Breast epithelium (tissue), 4 donors: ENCODE results near the gene CHL1. TPM values are rescaled to one million over a fixed set of nuclear protein-coding genes. Genes with fewer than 3 reads are reported as not detected.

ENCODE experiments used
- DNase-seq, 2 donors: peaks; one replicate each; pipeline ENCODE4 v3.0.0-alpha.2; 2019; ENCODE audit warnings: low spot score in 2 of 2
- H3K27ac ChIP-seq, 2 donors: fragments of 200-600 bp; sonication (generic) in 1 of 2; one replicate each; pipeline ENCODE4 v1.5.1; 2016 to 2019; ENCODE audit warnings: mild to moderate bottlenecking in 1 of 2
- H3K27me3 ChIP-seq, 2 donors: fragments of 200-600 bp; sonication (generic) in 1 of 2; one replicate each; pipeline versions ENCODE4 v1.5.1 to v1.6.0; 2017 to 2019; ENCODE audit warnings: control low read depth in 1 of 2, mild to moderate bottlenecking in 1 of 2
- H3K36me3 ChIP-seq: fragments of 200-600 bp; one replicate; pipeline ENCODE4 v1.5.1; 2019
- H3K4me1 ChIP-seq, 2 donors: fragments of 200-600 bp; sonication (generic); one replicate each; pipeline ENCODE4 v1.5.1; 2016 to 2019; ENCODE audit warnings: control low read depth in 1 of 2
- H3K4me3 ChIP-seq, 3 donors: fragments of 200-600 bp; sonication (generic); 1 replicate in 2 of 3; 2 replicates in 1 of 3; pipeline ENCODE4 v1.5.1; 2016 to 2019; ENCODE audit warnings: mild to moderate bottlenecking in 3 of 3, moderate library complexity in 2 of 3
- H3K9me3 ChIP-seq, 2 donors: fragments of 200-600 bp; sonication (generic) in 1 of 2; one replicate each; pipeline ENCODE4 v1.5.1; 2016 to 2019; ENCODE audit warnings: control low read depth in 1 of 2
- CTCF ChIP-seq, 3 donors: fragments of 450-650 bp; IDR thresholded peaks; one replicate each; pipeline ENCODE4 v1.5.1; 2016 to 2017; ENCODE audit warnings: antibody characterized with exemption in 3 of 3, mild to moderate bottlenecking in 3 of 3, moderate library complexity in 3 of 3
- POLR2A ChIP-seq: fragments of 450-650 bp; IDR thresholded peaks from one replicate; pipeline ENCODE4 v1.6.1; 2016; ENCODE audit warnings: antibody characterized with exemption, mild to moderate bottlenecking, moderate library complexity
- POLR2AphosphoS5 ChIP-seq, 3 donors: sonication (generic); formaldehyde crosslinking; IDR thresholded peaks; one replicate each; pipeline ENCODE4 v1.6.1; 2017; ENCODE audit warnings: antibody characterized with exemption in 3 of 3
- intact Hi-C: fragments of 100-400 bp; cut with DNase I; formaldehyde crosslinking; loops from one replicate; pipeline ENCODE4 v1.15.1; 2023; ENCODE audit warnings: low total_unique reads
- total RNA-seq, 3 donors: library from RNA; depleted of rRNA; stranded (reverse); fragments of >200 nt; gene quantifications; one replicate each; pipeline ENCODE4 v1.1.0, GENCODE V29; 2016

The CHL1 gene
- total RNA-seq, 3 donors from 2014 or later, result 34.8 to 49.8 (median 40.3) TPM

- intact Hi-C loops, result no loop called here
- Histone ChIP-seq H3K4me1 (no peaks in the 10 kb centered on the region), H3K27ac (no peak overlapping the region), H3K4me3 (no peak overlapping the region), H3K27me3 (no peaks in the 10 kb centered on the region), H3K9me3 (peaks cover 0 to 10% of the 10 kb centered on the region in 2 donors), H3K36me3 (no peaks in the 10 kb centered on the region)
- TF ChIP-seq POLR2A, result no peak
- TF ChIP-seq CTCF (IDR thresholded peaks at IDR 0.05), result no peak
- no peak for TF ChIP-seq POLR2AphosphoS5 (IDR thresholded peaks at IDR 0.05)
- no peak for DNase-seq
Observed at GRCh38 chr3:279325-279724, 82.8 kb downstream of the CHL1 start.

- Histone ChIP-seq H3K36me3 (no peaks in the 10 kb centered on the region), H3K4me3 (no peak overlapping the region), H3K9me3 (peaks cover 0 to 10% of the 10 kb centered on the region in 2 donors), H3K4me1 (no peaks in the 10 kb centered on the region), H3K27ac (no peak overlapping the region), H3K27me3 (no peaks in the 10 kb centered on the region)
- intact Hi-C loops, result no loop called here
- TF ChIP-seq POLR2AphosphoS5 (IDR thresholded peaks at IDR 0.05) (no peak), CTCF (IDR thresholded peaks at IDR 0.05) (no peak), POLR2A (no peak)
- DNase-seq, result no peak
Observed at GRCh38 chr3:280681-281080, 84.1 kb downstream of the CHL1 start.

GRCh38 chr3:284322-284721 lies 87.8 kb downstream of the CHL1 start:
- H3K9me3 ChIP-seq, result peaks cover 0 to 10% of the 10 kb centered on the region in 2 donors
- no peak overlapping the region for H3K27ac ChIP-seq
- H3K27me3 ChIP-seq, result no peaks in the 10 kb centered on the region
- no peaks in the 10 kb centered on the region for H3K36me3 ChIP-seq
- TF ChIP-seq CTCF (IDR thresholded peaks at IDR 0.05), result no peak
- TF ChIP-seq POLR2AphosphoS5 (IDR thresholded peaks at IDR 0.05), result no peak
- intact Hi-C loops, result no loop called here
- no peak for DNase-seq
- no peak overlapping the region for H3K4me3 ChIP-seq
- no peaks in the 10 kb centered on the region for H3K4me1 ChIP-seq

GRCh38 chr3:288417-288816 lies 91.9 kb downstream of the CHL1 start:
- Histone ChIP-seq H3K9me3 (no peaks in the 10 kb centered on the region), H3K36me3 (no peaks in the 10 kb centered on the region), H3K27ac (no peak overlapping the region), H3K27me3 (no peaks in the 10 kb centered on the region), H3K4me1 (no peaks in the 10 kb centered on the region), H3K4me3 (no peak overlapping the region)
- DNase-seq, result no peak
- intact Hi-C loops, result no loop called here
- no peak for TF ChIP-seq CTCF (IDR thresholded peaks at IDR 0.05)
- no peak for TF ChIP-seq POLR2A
- TF ChIP-seq POLR2AphosphoS5 (IDR thresholded peaks at IDR 0.05), result no peak

GRCh38 chr3:291028-291427 lies 94.5 kb downstream of the CHL1 start:
- TF ChIP-seq POLR2AphosphoS5 (IDR thresholded peaks at IDR 0.05), result no peak
- TF ChIP-seq CTCF (IDR thresholded peaks at IDR 0.05), result no peak
- no peak for TF ChIP-seq POLR2A
- H3K9me3 ChIP-seq, result no peaks in the 10 kb centered on the region
- no peaks in the 10 kb centered on the region for H3K36me3 ChIP-seq
- no peaks in the 10 kb centered on the region for H3K4me1 ChIP-seq
- no peaks in the 10 kb centered on the region for H3K27me3 ChIP-seq
- DNase-seq, result no peak
- H3K4me3 ChIP-seq, result no peak overlapping the region
- H3K27ac ChIP-seq, result no peak overlapping the region
- intact Hi-C loops, result no loop called here
